NCI-H82 treated with DMSO at 0.1 percent for 48 hours (cell line): ENCODE data around the gene GCSH.
A peak's percentile ranks its signal among the peaks of the same experiment; 100 is the strongest.

Source experiments
- DNase-seq: peaks from one replicate; lab custom pipeline; 2025; ENCODE audit not compliant: unreplicated experiment; lab: John Stamatoyannopoulos, UW

Gene GCSH

DNA sequence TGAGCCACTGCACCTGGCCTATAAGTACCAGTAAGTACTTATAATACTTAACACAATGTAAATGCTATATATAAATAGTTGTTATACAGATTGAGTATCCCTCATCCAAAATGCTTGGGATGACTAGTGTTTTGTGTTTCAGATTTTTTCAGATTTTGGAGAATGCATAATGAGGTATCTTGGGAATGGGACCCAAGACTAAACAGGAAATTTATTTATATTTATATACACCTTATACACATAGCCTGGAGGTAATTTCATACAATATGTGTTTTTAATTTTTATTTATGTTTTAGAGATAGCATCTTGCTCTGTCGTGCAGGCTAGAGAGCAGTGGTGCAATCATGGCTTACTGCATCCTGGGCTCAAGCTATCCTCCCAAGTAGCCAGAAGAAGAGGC is 9.8 kb upstream of the GCSH start:
- DNase-seq = no peak

DNA sequence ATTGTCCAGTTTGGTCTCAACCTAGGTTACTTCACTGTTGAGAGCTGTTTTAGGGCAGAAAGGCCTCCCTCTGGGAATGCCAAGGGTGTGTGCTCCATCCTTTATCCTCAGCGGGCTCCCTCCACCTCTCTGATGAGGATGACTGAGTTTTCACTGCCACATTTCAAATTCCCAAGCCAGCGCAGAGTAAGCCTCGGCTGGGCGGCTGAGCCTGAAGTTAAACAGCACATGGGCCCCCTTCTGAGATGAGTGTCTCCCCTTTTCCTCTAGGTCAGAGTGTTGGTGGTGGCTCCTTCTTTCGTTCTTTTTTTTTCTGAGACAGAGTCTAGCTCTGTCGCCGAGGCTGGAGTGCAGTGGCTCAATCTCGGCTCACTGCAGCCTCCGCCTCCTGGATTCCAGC is 5.5 kb upstream of the GCSH start:
- DNase-seq = no peak

GRCh38 chr16:81099958-81100357 is 3.8 kb upstream of the GCSH start:
- DNase-seq = no peak

- DNase-seq = no peak
Measured at GRCh38 chr16:81097230-81097629, 1.0 kb upstream of the GCSH start.

DNA sequence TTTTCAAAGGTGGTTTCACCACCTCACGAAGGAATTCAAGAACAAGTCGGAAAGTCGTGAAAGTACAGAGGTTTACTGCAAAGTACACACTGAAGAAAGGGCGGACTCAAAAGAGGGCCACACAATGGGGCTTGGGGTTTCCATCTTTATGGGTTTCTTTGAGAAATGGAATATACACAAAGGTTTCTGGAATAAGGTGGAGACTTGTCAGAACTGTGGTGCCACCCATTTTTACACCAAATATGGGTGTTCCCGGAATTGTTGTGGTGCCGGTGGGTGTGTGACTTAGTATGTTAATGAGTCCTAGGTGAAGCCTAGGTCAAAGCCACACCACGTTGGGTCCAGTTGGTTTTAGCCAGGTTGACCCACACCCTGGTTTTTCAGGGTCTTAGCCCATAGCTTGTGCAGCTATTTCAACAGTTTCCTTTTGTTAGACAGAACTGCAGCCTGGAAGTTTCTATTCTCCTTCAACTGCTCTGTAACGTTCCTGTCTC is 567 bp upstream of the GCSH start:
- no peak for DNase-seq

DNA sequence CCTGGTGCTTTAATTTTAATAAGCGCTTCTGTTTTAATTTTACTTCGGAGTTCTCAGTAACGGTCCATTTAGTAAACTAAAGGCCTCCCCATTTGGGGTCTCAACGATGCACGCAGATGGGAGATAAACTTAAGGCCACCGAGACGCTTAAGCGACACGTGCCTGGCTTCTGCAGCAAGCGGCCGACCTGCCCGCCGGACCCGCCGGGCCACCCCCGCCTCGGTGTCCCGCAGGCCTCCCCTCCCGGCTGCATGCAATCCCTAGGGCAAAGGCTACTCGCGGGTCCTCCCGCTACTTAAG is 592 bp downstream of the GCSH start:
- DNase-seq = no peak

DNA sequence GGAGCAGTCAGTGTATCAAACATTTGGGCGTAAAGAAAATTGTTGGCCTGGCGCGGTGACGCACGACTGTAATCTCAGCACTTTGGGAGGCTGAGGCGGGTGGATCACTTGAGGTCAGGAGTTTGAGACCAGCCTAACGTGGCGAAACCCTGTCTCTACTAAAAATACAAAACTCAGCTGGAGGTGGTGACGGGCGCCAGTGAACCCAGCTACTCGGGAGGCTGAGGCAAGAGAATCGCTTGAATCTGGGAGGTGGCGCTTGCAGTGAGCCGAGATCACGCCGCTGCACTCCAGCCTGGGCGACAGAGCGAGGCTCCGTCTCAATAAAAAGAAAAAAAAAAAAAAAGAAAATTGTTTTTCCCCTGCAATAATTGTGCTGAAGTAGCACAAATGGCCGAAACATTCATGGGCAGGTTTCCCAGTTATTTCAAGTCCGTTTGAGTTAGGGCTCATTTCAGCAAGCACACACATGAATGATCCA is 1.4 kb downstream of the GCSH start:
- DNase-seq = no peak

DNA sequence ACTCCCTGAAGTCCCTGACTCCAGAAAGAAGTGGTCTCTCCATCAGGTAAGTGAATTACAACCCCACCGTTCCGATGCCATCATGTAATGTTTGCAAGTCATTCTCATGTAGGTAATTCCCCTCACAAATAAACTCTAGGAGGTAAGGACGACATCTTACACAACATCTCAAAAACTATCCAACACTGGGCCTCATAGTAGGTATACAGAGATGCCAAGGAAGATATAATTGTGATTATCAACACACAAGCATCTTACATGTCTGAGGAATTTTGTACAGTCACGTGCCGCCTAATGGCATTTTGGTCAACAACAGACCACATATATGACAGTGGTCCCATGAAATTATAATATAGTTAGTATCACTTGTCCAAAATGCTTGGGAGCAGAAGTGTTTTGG is 7.4 kb downstream of the GCSH start:
- no peak for DNase-seq

- DNase-seq = no peak
Measured at GRCh38 chr16:81081014-81081413, 15.2 kb downstream of the GCSH start.

DNA sequence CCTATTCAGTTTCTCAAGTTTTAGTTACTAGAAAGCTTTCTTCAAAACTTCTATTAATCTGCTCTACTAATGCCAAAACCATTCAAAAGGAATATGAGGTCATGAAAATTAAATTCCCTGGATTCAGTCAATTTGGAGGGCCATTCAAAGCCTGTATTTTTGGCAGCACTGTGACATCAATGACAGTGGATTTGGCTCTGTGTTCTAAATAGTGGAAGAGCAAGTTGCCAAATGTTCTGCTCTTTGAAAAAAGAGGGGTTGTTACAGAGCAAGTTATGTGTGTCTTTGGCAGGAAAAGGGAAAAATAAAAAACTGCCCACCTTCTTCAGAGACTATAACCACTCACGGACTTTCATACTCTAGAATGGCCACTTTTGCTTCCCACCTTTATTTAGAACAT is 16.0 kb downstream of the GCSH start:
- no peak for DNase-seq

GRCh38 chr16:81077076-81077940 is 18.9 kb downstream of the GCSH start, which contains the start of gene C16orf46:
Gene C16orf46 (minus strand): TSS chr16:81077238. CDS start chr16:81063955, 13,283 bp downstream.
- peak; percentile 78 for DNase-seq

GRCh38 chr16:81076566-81077075 is 19.6 kb downstream of the GCSH start:
- DNase-seq = peak; percentile 83

- DNase-seq = no peak
Measured at GRCh38 chr16:81073560-81074330, 22.4 kb downstream of the GCSH start.

DNA sequence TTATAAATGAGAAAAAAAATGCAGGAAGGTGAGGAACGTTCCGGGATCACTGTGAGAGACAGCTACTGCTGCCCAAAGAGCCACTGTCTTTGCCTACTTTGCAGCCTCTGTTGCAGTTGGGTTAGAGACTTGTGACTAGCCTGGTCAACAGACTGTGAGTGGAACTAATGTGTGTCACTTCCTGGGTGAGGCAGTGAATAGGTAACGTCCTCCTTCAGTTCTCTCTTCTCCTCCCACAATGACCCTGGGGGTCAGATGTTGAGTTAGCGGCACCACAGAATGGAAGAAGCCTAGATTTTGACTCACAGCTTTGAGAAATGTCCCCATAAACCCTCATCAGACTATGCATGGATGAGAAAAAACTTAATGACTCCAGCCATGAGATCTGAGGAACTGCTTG is 24.4 kb downstream of the GCSH start:
- DNase-seq = no peak

DNA sequence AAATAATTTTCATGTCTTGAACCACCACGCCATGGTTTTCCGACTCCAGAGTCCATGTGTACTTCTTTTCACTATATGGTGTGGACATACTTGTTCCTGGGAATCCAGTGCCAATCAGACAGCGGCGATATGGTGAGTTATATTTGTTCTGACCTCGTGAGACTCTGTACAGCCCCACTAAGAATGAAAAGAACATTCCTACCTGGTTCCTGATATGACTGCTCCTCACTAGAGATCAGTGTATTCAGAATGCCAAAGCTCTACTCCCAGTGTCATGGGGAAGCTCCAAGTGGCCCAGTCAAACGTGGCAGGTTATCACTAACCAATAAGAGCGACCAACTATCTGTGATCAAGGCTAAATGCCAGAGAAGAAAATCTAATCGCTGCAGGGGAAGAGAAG is 25.2 kb downstream of the GCSH start:
- DNase-seq = no peak

DNA sequence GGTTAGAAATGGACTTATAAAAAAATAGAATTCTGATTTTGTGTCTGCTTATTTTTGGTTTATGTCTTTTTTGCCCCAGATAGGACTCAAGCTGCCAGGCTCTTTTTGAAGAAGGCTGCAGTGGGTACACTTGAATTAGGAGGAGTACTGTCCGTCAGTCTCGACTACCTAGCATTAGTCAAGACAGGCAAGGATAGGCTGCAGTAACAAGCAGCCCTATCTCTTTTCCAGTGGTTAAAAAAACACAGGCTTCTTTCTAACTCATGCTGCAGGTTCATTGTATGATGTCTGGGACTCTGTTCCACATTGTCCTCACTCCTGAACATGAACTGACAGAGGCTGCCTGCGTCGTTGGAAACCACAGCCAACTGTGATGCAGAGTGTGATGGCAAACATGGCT is 27.1 kb downstream of the GCSH start:
- DNase-seq = no peak

GRCh38 chr16:81067166-81067565 is 29.0 kb downstream of the GCSH start:
- no peak for DNase-seq

GRCh38 chr16:81066681-81067080 is 29.5 kb downstream of the GCSH start:
- DNase-seq = peak; percentile 48

- DNase-seq = no peak
Measured at GRCh38 chr16:81061871-81062608, 34.2 kb downstream of the GCSH start.

- no peak for DNase-seq
Measured at GRCh38 chr16:81061307-81061640, 34.9 kb downstream of the GCSH start.

DNA sequence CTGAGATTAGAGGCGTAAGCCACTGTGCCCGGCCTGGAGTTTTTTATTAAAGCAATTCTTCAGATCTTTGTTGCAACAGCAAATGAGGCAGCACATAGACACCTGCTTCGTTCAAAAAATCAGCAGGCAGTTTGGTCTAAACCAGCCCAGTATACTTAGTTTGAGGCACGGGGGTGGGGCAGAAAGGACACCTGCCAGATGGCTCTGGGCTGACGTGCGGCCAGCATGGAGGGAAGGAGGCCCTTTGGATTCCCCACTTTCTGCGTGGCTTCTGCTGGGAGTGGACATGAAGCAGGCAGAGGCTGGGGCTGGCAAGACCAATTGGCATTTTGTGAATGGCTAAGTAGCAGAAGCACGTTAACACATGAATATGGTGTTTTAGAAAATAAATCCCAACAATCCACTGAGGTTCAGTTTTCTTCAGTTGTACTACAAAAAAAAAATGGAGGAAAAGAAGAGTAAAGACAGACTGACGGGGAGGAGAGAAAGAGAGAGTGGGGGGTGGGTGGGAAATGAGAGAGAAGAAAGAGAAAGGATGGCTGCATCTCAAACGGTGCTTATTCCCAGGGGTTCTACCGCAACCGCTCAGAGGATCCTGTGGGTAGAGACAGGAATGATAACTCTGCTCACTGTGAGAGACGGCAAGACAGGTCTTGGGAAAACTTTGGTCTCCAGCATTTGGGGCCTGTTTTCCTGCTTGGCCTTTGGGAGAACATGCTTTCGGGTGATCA is 35.5 kb downstream of the GCSH start:
- DNase-seq = no peak
